WTC11 (cell line): ENCODE results near the gene CCSER1.

Source experiments
- ATF1 ChIP-seq: sonication (generic); formaldehyde crosslinking; IDR thresholded peaks from 2 replicates; pipeline ENCODE4 v1.8.1; 2023; ENCODE audit warnings: mild to moderate bottlenecking, moderate library complexity, missing genetic modification reagents
- ATF3 ChIP-seq: sonication (generic); formaldehyde crosslinking; conservative IDR thresholded peaks from 2 replicates; pipeline ENCODE4 v1.8.1; 2022; ENCODE audit warnings: mild to moderate bottlenecking, missing genetic modification reagents
- E2F5 ChIP-seq: sonication (generic); formaldehyde crosslinking; IDR thresholded peaks from 2 replicates; pipeline ENCODE4 v1.8.1; 2022; ENCODE audit warnings: mild to moderate bottlenecking, moderate library complexity, missing genetic modification reagents
- GABPB1 ChIP-seq: sonication (generic); formaldehyde crosslinking; IDR thresholded peaks from 2 replicates; pipeline ENCODE4 v1.8.1; 2023; ENCODE audit warnings: mild to moderate bottlenecking, missing genetic modification reagents
- MYBL2 ChIP-seq: sonication (generic); formaldehyde crosslinking; IDR thresholded peaks from 2 replicates; pipeline ENCODE4 v1.8.1; 2023; ENCODE audit warnings: mild to moderate bottlenecking, moderate library complexity, missing genetic modification reagents
- NR2C2 ChIP-seq: sonication (generic); formaldehyde crosslinking; IDR thresholded peaks from 2 replicates; pipeline ENCODE4 v1.8.0; 2022; ENCODE audit warnings: mild to moderate bottlenecking, missing genetic modification reagents
- NR3C1 ChIP-seq: sonication (generic); formaldehyde crosslinking; conservative IDR thresholded peaks from 2 replicates; pipeline ENCODE4 v1.8.1; 2023; ENCODE audit warnings: low read depth, mild to moderate bottlenecking, missing genetic modification reagents
- PREB ChIP-seq: sonication (generic); formaldehyde crosslinking; IDR thresholded peaks from 2 replicates; pipeline ENCODE4 v1.8.1; 2022; ENCODE audit warnings: mild to moderate bottlenecking, missing genetic modification reagents, moderate library complexity, borderline replicate concordance
- TP53 ChIP-seq: sonication (generic); formaldehyde crosslinking; IDR thresholded peaks from 2 replicates; pipeline ENCODE4 v1.8.1; 2023; ENCODE audit warnings: mild to moderate bottlenecking, missing genetic modification reagents
- TF ChIP-seq, protein P1 (sequence below): fragments of 200-600 bp; IDR thresholded peaks from 2 replicates; pipeline ENCODE4 v1.8.0; 2022; ENCODE audit warnings: antibody characterized with exemption
- TF ChIP-seq, protein P2 (sequence below): sonication (generic); formaldehyde crosslinking; IDR thresholded peaks from 2 replicates; pipeline ENCODE4 v1.8.1; 2023; ENCODE audit warnings: mild to moderate bottlenecking, missing genetic modification reagents

- TF ChIP-seq MYBL2 (CRISPR knock-in tag) = no peak
- TF ChIP-seq, protein P1, sequence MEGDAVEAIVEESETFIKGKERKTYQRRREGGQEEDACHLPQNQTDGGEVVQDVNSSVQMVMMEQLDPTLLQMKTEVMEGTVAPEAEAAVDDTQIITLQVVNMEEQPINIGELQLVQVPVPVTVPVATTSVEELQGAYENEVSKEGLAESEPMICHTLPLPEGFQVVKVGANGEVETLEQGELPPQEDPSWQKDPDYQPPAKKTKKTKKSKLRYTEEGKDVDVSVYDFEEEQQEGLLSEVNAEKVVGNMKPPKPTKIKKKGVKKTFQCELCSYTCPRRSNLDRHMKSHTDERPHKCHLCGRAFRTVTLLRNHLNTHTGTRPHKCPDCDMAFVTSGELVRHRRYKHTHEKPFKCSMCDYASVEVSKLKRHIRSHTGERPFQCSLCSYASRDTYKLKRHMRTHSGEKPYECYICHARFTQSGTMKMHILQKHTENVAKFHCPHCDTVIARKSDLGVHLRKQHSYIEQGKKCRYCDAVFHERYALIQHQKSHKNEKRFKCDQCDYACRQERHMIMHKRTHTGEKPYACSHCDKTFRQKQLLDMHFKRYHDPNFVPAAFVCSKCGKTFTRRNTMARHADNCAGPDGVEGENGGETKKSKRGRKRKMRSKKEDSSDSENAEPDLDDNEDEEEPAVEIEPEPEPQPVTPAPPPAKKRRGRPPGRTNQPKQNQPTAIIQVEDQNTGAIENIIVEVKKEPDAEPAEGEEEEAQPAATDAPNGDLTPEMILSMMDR = no peak
- TF ChIP-seq NR2C2 (CRISPR knock-in tag) = no peak
- TF ChIP-seq PREB (CRISPR knock-in tag) = no peak
- no peak for TF ChIP-seq ATF3
- no peak for TF ChIP-seq TP53
- TF ChIP-seq, protein P2, sequence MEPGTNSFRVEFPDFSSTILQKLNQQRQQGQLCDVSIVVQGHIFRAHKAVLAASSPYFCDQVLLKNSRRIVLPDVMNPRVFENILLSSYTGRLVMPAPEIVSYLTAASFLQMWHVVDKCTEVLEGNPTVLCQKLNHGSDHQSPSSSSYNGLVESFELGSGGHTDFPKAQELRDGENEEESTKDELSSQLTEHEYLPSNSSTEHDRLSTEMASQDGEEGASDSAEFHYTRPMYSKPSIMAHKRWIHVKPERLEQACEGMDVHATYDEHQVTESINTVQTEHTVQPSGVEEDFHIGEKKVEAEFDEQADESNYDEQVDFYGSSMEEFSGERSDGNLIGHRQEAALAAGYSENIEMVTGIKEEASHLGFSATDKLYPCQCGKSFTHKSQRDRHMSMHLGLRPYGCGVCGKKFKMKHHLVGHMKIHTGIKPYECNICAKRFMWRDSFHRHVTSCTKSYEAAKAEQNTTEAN = no peak
- no peak for TF ChIP-seq ATF1
- no peak for TF ChIP-seq E2F5
- no peak for TF ChIP-seq GABPB1
- TF ChIP-seq NR3C1 (CRISPR knock-in tag) = no peak
Observed at GRCh38 chr4:90614371-90614770, 487.2 kb downstream of the CCSER1 start.
